ENCODE data around the gene CMSS1. TPM values are rescaled to one million over a fixed set of nuclear protein-coding genes. Genes with fewer than 3 reads are reported as not detected.
A peak's percentile ranks its signal among the peaks of the same experiment; 100 is the strongest.

The CMSS1 gene
- total and polyA plus RNA-seq, 12 donors: 16.2 to 75.6 (median 33.0) TPM

DNA sequence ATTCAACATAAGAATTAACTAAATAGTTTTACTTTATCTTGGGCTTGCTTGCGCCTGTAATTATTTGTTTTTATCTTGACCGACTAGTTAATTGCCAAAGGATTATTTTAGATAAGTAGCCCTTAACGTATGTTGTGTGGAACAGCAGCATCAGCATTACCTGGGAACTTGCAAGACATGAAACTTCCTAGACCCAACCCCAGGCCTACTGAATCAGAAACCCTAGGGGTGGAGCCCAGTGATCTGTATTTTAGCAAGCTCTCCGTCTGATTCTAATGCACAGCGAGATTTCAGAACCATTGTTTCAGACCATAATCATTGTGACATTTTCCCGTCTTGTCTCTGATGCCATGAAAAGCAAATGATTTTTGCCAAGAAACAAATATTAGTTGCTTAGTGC is 265.5 kb downstream of the CMSS1 start:
- H3K36me3 ChIP-seq (replicated peaks in 1 of 2): no peaks in the 10 kb centered on the region
- TF ChIP-seq, protein P1, sequence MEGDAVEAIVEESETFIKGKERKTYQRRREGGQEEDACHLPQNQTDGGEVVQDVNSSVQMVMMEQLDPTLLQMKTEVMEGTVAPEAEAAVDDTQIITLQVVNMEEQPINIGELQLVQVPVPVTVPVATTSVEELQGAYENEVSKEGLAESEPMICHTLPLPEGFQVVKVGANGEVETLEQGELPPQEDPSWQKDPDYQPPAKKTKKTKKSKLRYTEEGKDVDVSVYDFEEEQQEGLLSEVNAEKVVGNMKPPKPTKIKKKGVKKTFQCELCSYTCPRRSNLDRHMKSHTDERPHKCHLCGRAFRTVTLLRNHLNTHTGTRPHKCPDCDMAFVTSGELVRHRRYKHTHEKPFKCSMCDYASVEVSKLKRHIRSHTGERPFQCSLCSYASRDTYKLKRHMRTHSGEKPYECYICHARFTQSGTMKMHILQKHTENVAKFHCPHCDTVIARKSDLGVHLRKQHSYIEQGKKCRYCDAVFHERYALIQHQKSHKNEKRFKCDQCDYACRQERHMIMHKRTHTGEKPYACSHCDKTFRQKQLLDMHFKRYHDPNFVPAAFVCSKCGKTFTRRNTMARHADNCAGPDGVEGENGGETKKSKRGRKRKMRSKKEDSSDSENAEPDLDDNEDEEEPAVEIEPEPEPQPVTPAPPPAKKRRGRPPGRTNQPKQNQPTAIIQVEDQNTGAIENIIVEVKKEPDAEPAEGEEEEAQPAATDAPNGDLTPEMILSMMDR (IDR thresholded peaks at IDR 0.05): no peak
- TF ChIP-seq POLR2A (IDR thresholded peaks at IDR 0.05): no peak
- H3K27ac ChIP-seq: no peak overlapping the region
- DNase-seq: no peak
- no peaks in the 10 kb centered on the region for H3K9me3 ChIP-seq (replicated peaks in 1 of 3)
- 93 to 96% (median 96%) methylated on average over 6 of the region's 6 CpGs for WGBS, 4 donors
- intact Hi-C loops (cut with DNase I): no loop called here
- H3K4me1 ChIP-seq (replicated peaks in 1 of 2): peaks cover 6% of the 10 kb centered on the region in 2 donors
- no peaks in the 10 kb centered on the region for H3K27me3 ChIP-seq
- no peak overlapping the region for H3K4me3 ChIP-seq

DNA sequence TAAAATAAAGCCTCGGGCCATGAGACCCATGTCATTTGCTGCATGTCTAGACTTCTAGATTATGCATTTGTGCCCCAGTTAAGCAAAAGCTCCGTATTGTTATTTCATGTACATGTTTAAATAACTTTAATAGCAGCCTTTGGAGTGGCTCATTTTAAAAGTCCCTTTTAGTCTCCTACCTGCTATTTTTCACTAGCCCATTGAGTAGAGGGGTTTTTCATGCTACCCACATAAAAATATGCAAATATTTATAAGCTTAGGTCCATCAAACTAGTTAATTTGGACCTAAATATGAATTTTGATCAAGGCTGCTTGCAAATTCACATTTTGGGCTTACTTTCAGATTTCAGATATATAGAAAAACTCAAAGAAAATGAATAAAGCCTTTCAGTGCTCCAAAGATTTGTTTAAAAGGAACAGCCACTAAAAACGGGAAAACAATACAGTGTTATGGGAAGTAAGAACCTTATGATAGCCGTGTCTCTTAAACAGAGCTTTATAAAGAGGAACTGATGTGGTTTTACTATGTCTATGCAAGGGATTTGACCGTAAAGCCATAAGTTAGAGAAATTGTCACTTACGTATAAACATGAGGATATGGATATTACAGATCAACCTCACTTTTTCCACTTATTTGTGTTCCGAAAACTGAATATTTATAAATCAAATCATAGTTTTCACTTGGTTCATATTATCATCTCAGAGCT is 266.6 kb downstream of the CMSS1 start:
- intact Hi-C loops (cut with DNase I): no loop called here
- no peak overlapping the region for H3K4me3 ChIP-seq
- peaks cover 6% of the 10 kb centered on the region in 2 donors for H3K4me1 ChIP-seq (replicated peaks in 1 of 2)
- no peak for DNase-seq
- WGBS, 4 donors: 84 to 86% (median 86%) methylated on average over 7 of the region's 7 CpGs
- H3K27ac ChIP-seq: no peak overlapping the region
- no peaks in the 10 kb centered on the region for H3K27me3 ChIP-seq
- TF ChIP-seq, protein P1 (IDR thresholded peaks at IDR 0.05): no peak
- no peaks in the 10 kb centered on the region for H3K9me3 ChIP-seq (replicated peaks in 1 of 3)
- no peaks in the 10 kb centered on the region for H3K36me3 ChIP-seq (replicated peaks in 1 of 2)

DNA sequence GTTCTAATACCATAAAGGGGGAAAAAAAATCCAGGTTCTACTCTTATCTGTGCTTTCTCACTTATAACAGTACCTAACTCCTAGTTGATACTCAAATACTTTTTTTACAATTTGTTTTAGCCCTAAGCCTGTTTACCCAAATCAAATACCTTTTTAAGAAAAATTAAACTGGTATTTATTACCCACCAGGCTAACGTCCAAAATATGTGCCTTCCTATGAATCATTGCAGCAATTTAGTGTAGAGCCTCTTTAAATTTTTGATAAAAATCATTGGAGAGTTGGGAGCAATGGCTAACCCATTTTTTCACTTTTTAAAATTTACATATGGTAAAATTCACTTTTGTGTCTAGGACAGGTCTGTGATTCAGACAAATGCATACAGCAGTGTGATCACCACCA is 268.7 kb downstream of the CMSS1 start:
- intact Hi-C loops (cut with DNase I): no loop called here
- TF ChIP-seq, protein P1 (IDR thresholded peaks at IDR 0.05): no peak
- TF ChIP-seq POLR2A (IDR thresholded peaks at IDR 0.05): no peak
- 50 to 66% (median 55%) methylated on average over 1 of the region's 1 CpG for WGBS, 4 donors

DNA sequence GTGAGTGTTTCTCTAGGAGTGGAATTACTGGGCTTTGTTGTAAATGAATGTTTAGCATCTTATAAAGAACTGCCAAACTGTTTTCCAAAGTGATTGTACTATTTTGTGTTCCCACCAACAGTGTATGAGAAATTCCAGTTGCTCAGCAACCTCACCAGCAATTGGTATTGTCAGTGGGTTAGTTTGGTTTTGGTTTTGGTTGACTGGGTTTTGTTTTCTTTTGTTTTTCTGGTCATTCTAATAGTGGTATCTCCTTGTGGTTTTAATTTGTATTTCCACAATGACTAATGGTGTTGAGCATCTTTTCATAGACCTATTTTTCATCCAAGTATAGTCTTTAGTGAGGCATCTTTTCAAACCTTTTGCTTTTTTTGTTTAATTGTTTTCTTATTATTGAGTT is 269.5 kb downstream of the CMSS1 start:
- no peaks in the 10 kb centered on the region for H3K36me3 ChIP-seq (replicated peaks in 1 of 2)
- peaks cover 6% of the 10 kb centered on the region in 2 donors for H3K4me1 ChIP-seq (replicated peaks in 1 of 2)
- no peaks in the 10 kb centered on the region for H3K27me3 ChIP-seq
- intact Hi-C loops (cut with DNase I): no loop called here
- no peak overlapping the region for H3K4me3 ChIP-seq
- no peak for DNase-seq
- H3K27ac ChIP-seq: peak overlapping the region in 1 of 5 donors; percentile 13
- TF ChIP-seq, protein P1 (IDR thresholded peaks at IDR 0.05): no peak
- TF ChIP-seq POLR2A (IDR thresholded peaks at IDR 0.05): no peak
- no peaks in the 10 kb centered on the region for H3K9me3 ChIP-seq (replicated peaks in 1 of 3)

More for the DNA sequence above, 268.7 kb downstream of the CMSS1 start:
- no peaks in the 10 kb centered on the region for H3K9me3 ChIP-seq (replicated peaks in 1 of 3)
- no peak for DNase-seq
- H3K27ac ChIP-seq: peak overlapping the region in 1 of 5 donors; percentile 13
- H3K27me3 ChIP-seq: no peaks in the 10 kb centered on the region
- no peaks in the 10 kb centered on the region for H3K36me3 ChIP-seq (replicated peaks in 1 of 2)
- no peak overlapping the region for H3K4me3 ChIP-seq
- peaks cover 6% of the 10 kb centered on the region in 2 donors for H3K4me1 ChIP-seq (replicated peaks in 1 of 2)

All from adrenal gland (tissue), 12 donors.